MM.1S (cell line): ENCODE results near the gene MPZL1.

Experiments used
- CTCF ChIP-seq: fragments of 300-600 bp; sonication (generic); IDR thresholded peaks from 2 replicates; pipeline ENCODE4 v1.5.1; 2016; ENCODE audit warnings: antibody characterized with exemption, low read length, mixed read lengths
- EZH2phosphoT487 ChIP-seq: fragments of 300-600 bp; sonication (generic); IDR thresholded peaks from 2 replicates; pipeline ENCODE4 v1.6.1; 2018; ENCODE audit warnings: antibody characterized with exemption, low read length

- TF ChIP-seq EZH2phosphoT487 = no peak
- TF ChIP-seq CTCF = no peak
Observed at GRCh38 chr1:167713330-167714081, 8.3 kb upstream of the MPZL1 start.
